ENCODE results near the gene LRRC25. TPM values are rescaled to one million over a fixed set of nuclear protein-coding genes. Genes with fewer than 3 reads are reported as not detected.

The LRRC25 gene
- total and polyA plus RNA-seq, 10 of the 15 experiments (the other 5 are each of a cell fraction or from before 2014, with no cell fraction given), result 0.38 to 2.9 (median 1.2) TPM

DNA sequence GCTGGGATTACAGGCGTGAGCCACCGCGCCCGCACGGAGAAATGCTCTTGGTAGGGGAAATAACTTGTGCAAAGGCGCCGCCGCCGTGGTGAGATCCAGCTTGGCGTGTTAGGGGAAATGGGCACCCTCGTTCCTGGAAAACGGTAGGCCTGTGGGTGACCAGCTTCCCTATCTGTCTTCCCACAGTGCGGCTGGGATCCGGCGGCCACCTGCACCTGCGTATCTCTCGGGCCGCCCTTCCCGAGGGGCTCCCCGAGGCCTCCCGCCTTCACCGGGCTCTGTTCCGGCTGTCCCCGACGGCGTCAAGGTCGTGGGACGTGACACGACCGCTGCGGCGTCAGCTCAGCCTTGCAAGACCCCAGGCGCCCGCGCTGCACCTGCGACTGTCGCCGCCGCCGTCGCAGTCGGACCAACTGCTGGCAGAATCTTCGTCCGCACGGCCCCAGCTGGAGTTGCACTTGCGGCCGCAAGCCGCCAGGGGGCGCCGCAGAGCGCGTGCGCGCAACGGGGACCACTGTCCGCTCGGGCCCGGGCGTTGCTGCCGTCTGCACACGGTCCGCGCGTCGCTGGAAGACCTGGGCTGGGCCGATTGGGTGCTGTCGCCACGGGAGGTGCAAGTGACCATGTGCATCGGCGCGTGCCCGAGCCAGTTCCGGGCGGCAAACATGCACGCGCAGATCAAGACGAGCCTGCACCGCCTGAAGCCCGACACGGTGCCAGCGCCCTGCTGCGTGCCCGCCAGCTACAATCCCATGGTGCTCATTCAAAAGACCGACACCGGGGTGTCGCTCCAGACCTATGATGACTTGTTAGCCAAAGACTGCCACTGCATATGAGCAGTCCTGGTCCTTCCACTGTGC, 9.1 kb downstream of the LRRC25 start (continued):
- TF ChIP-seq, protein P1, sequence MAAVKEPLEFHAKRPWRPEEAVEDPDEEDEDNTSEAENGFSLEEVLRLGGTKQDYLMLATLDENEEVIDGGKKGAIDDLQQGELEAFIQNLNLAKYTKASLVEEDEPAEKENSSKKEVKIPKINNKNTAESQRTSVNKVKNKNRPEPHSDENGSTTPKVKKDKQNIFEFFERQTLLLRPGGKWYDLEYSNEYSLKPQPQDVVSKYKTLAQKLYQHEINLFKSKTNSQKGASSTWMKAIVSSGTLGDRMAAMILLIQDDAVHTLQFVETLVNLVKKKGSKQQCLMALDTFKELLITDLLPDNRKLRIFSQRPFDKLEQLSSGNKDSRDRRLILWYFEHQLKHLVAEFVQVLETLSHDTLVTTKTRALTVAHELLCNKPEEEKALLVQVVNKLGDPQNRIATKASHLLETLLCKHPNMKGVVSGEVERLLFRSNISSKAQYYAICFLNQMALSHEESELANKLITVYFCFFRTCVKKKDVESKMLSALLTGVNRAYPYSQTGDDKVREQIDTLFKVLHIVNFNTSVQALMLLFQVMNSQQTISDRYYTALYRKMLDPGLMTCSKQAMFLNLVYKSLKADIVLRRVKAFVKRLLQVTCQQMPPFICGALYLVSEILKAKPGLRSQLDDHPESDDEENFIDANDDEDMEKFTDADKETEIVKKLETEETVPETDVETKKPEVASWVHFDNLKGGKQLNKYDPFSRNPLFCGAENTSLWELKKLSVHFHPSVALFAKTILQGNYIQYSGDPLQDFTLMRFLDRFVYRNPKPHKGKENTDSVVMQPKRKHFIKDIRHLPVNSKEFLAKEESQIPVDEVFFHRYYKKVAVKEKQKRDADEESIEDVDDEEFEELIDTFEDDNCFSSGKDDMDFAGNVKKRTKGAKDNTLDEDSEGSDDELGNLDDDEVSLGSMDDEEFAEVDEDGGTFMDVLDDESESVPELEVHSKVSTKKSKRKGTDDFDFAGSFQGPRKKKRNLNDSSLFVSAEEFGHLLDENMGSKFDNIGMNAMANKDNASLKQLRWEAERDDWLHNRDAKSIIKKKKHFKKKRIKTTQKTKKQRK (IDR thresholded peaks at IDR 0.05; ENCODE audit: low read depth, low read length), result no peak
- TF ChIP-seq SPI1 (IDR thresholded peaks at IDR 0.05; ENCODE audit: borderline replicate concordance, insufficient read depth, low read depth, low read length) (no peak), SMC3 (IDR thresholded peaks at IDR 0.05; ENCODE audit: borderline replicate concordance, low read length) (peak; percentile 86), ZZZ3 (IDR thresholded peaks at IDR 0.05; ENCODE audit: control insufficient read depth, insufficient read length, low read depth) (no peak), ZNF384 (IDR thresholded peaks at IDR 0.05; ENCODE audit: borderline replicate concordance, low read depth, low read length) (no peak), STAT3 (IDR thresholded peaks at IDR 0.05; ENCODE audit: low read depth, low read length) (no peak), CREB1 (IDR thresholded peaks at IDR 0.05; ENCODE audit: low read depth) (peak; percentile 64; the same call in 1 of the 2 replicates), STAT1 (conservative IDR thresholded peaks at IDR 0.05) (peak; percentile 81; the same call in 1 of the 2 replicates), EGR1 (IDR thresholded peaks at IDR 0.05; ENCODE audit: borderline replicate concordance in 1 of 2, low read depth in 2 of 2, low read length in 2 of 2) (no peak), RBBP5 (conservative IDR thresholded peaks at IDR 0.05) (no peak), SMAD1 (IDR thresholded peaks at IDR 0.05; ENCODE audit: low read depth, partially characterized antibody) (no peak), SUPT20H (IDR thresholded peaks at IDR 0.05; ENCODE audit: borderline replicate concordance, control insufficient read depth, low read depth, low read length) (no peak), CHD2 (IDR thresholded peaks at IDR 0.05; ENCODE audit: borderline replicate concordance, low read depth, low read length) (0 out of 2 replicates have a peak, but pooled peaks have one; percentile 56), HDAC2 (IDR thresholded peaks at IDR 0.05) (no peak)
- TF ChIP-seq, protein P2, sequence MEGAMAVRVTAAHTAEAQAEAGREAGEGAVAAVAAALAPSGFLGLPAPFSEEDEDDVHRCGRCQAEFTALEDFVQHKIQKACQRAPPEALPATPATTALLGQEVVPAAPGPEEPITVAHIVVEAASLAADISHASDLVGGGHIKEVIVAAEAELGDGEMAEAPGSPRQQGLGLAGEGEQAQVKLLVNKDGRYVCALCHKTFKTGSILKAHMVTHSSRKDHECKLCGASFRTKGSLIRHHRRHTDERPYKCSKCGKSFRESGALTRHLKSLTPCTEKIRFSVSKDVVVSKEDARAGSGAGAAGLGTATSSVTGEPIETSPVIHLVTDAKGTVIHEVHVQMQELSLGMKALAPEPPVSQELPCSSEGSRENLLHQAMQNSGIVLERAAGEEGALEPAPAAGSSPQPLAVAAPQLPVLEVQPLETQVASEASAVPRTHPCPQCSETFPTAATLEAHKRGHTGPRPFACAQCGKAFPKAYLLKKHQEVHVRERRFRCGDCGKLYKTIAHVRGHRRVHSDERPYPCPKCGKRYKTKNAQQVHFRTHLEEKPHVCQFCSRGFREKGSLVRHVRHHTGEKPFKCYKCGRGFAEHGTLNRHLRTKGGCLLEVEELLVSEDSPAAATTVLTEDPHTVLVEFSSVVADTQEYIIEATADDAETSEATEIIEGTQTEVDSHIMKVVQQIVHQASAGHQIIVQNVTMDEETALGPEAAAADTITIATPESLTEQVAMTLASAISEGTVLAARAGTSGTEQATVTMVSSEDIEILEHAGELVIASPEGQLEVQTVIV (IDR thresholded peaks at IDR 0.05; ENCODE audit: borderline replicate concordance, partially characterized antibody), result no peak
- TF ChIP-seq, protein P3, sequence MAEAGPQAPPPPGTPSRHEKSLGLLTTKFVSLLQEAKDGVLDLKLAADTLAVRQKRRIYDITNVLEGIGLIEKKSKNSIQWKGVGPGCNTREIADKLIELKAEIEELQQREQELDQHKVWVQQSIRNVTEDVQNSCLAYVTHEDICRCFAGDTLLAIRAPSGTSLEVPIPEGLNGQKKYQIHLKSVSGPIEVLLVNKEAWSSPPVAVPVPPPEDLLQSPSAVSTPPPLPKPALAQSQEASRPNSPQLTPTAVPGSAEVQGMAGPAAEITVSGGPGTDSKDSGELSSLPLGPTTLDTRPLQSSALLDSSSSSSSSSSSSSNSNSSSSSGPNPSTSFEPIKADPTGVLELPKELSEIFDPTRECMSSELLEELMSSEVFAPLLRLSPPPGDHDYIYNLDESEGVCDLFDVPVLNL (IDR thresholded peaks at IDR 0.05; ENCODE audit: low read depth, low read length), result no peak
- TF ChIP-seq, protein P4, sequence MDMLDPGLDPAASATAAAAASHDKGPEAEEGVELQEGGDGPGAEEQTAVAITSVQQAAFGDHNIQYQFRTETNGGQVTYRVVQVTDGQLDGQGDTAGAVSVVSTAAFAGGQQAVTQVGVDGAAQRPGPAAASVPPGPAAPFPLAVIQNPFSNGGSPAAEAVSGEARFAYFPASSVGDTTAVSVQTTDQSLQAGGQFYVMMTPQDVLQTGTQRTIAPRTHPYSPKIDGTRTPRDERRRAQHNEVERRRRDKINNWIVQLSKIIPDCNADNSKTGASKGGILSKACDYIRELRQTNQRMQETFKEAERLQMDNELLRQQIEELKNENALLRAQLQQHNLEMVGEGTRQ (IDR thresholded peaks at IDR 0.05; ENCODE audit: borderline replicate concordance, low read depth, low read length), result no peak
- TF ChIP-seq, protein P5, sequence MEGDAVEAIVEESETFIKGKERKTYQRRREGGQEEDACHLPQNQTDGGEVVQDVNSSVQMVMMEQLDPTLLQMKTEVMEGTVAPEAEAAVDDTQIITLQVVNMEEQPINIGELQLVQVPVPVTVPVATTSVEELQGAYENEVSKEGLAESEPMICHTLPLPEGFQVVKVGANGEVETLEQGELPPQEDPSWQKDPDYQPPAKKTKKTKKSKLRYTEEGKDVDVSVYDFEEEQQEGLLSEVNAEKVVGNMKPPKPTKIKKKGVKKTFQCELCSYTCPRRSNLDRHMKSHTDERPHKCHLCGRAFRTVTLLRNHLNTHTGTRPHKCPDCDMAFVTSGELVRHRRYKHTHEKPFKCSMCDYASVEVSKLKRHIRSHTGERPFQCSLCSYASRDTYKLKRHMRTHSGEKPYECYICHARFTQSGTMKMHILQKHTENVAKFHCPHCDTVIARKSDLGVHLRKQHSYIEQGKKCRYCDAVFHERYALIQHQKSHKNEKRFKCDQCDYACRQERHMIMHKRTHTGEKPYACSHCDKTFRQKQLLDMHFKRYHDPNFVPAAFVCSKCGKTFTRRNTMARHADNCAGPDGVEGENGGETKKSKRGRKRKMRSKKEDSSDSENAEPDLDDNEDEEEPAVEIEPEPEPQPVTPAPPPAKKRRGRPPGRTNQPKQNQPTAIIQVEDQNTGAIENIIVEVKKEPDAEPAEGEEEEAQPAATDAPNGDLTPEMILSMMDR (IDR thresholded peaks at IDR 0.05 in 2 of 3, conservative IDR thresholded peaks at IDR 0.05 in 1 of 3; ENCODE audit: control insufficient read depth in 2 of 3, extremely low read depth in 1 of 3, insufficient read depth in 1 of 3, low read depth in 3 of 3, low read length in 3 of 3), result peak; percentile 98; a peak in 5 of 6 replicates
